Midbrain (tissue), 1 donor: ENCODE results near the gene TMEM50A.
"Not testable (repeated sequence)": the region's sequence is repeated elsewhere in the genome, so short reads cannot be mapped to it uniquely, and the experiment has no call there.

Experiments used
- DNase-seq: peaks from one replicate; lab custom pipeline; 2025; lab: John Stamatoyannopoulos, UW

The TMEM50A gene

GRCh38 chr1:25387096-25387495 is 49.0 kb downstream of the TMEM50A start:
- DNase-seq, result not testable (repeated sequence)

GRCh38 chr1:25388691-25389090 is 50.6 kb downstream of the TMEM50A start:
- DNase-seq, result not testable (repeated sequence)

- not testable (repeated sequence) for DNase-seq
Measured at GRCh38 chr1:25389721-25390120, 51.6 kb downstream of the TMEM50A start.

- no peak for DNase-seq
Measured at GRCh38 chr1:25392841-25393240, 54.7 kb downstream of the TMEM50A start.

GRCh38 chr1:25397549-25397948 is 59.4 kb downstream of the TMEM50A start:
- not testable (repeated sequence) for DNase-seq

- DNase-seq, result not testable (repeated sequence)
Measured at GRCh38 chr1:25398079-25398478, 59.9 kb downstream of the TMEM50A start.

GRCh38 chr1:25402947-25403803 is 65.0 kb downstream of the TMEM50A start:
- DNase-seq, result peak; percentile 2

GRCh38 chr1:25405731-25406305 is 67.7 kb downstream of the TMEM50A start:
- not testable (repeated sequence) for DNase-seq

- not testable (repeated sequence) for DNase-seq
Measured at GRCh38 chr1:25409641-25410427, 71.7 kb downstream of the TMEM50A start.
